Choroid plexus epithelial cell (primary cell): Measurements from ENCODE around the gene MTCL1.

ENCODE experiments used
- DNase-seq: peaks from one replicate; pipeline ENCODE4 v3.0.0-alpha.2; 2010; ENCODE audit warnings: low read depth
- H3K4me3 ChIP-seq: 2 replicates; pipeline ENCODE4 v1.5.1; 2011; ENCODE audit warnings: low read depth, mild to moderate bottlenecking, control low read depth, low read length, moderate library complexity
- TF ChIP-seq, protein P1 (sequence below): conservative IDR thresholded peaks from 2 replicates; pipeline ENCODE4 v1.5.1; 2011; ENCODE audit warnings: low read depth, mild to moderate bottlenecking, control low read depth, inconsistent platforms, low read length, moderate library complexity

MTCL1 gene

GRCh38 chr18:8749492-8749891, 44.1 kb downstream of the MTCL1 start:
- TF ChIP-seq, protein P1, sequence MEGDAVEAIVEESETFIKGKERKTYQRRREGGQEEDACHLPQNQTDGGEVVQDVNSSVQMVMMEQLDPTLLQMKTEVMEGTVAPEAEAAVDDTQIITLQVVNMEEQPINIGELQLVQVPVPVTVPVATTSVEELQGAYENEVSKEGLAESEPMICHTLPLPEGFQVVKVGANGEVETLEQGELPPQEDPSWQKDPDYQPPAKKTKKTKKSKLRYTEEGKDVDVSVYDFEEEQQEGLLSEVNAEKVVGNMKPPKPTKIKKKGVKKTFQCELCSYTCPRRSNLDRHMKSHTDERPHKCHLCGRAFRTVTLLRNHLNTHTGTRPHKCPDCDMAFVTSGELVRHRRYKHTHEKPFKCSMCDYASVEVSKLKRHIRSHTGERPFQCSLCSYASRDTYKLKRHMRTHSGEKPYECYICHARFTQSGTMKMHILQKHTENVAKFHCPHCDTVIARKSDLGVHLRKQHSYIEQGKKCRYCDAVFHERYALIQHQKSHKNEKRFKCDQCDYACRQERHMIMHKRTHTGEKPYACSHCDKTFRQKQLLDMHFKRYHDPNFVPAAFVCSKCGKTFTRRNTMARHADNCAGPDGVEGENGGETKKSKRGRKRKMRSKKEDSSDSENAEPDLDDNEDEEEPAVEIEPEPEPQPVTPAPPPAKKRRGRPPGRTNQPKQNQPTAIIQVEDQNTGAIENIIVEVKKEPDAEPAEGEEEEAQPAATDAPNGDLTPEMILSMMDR = no peak
- no peak for DNase-seq
- no peak overlapping the region for H3K4me3 ChIP-seq

DNA sequence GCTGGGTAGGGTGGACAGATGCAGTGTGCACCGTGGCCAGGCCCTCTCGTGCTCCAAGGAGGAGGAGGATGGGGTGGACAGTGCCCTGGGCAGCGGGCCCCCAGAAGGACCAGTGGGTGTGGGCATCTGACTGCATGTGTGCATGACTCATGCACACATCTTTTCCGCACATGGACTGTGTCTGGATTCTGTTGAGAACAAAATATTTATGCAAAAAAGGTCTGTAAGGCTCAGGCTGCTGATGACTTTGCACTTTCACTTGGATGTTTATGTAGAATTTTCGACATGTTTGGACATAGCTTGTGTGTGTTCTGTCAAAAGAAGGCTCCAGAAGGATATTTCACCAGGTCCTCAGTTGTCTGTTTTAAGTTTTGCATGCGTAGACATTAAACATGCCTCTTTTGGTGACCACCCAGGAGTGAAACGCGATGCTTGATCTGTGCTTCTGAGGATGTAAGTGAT, 45.6 kb downstream of the MTCL1 start:
- no peak overlapping the region for H3K4me3 ChIP-seq
- peak; percentile 95 for DNase-seq
- TF ChIP-seq, protein P1 = no peak

GRCh38 chr18:8751692-8752091, 46.3 kb downstream of the MTCL1 start:
- TF ChIP-seq, protein P1 = no peak
- DNase-seq = no peak
- H3K4me3 ChIP-seq = no peak overlapping the region

GRCh38 chr18:8752329-8752728, 47.0 kb downstream of the MTCL1 start:
- DNase-seq = peak; percentile 48
- no peak overlapping the region for H3K4me3 ChIP-seq
- TF ChIP-seq, protein P1 = no peak

DNA sequence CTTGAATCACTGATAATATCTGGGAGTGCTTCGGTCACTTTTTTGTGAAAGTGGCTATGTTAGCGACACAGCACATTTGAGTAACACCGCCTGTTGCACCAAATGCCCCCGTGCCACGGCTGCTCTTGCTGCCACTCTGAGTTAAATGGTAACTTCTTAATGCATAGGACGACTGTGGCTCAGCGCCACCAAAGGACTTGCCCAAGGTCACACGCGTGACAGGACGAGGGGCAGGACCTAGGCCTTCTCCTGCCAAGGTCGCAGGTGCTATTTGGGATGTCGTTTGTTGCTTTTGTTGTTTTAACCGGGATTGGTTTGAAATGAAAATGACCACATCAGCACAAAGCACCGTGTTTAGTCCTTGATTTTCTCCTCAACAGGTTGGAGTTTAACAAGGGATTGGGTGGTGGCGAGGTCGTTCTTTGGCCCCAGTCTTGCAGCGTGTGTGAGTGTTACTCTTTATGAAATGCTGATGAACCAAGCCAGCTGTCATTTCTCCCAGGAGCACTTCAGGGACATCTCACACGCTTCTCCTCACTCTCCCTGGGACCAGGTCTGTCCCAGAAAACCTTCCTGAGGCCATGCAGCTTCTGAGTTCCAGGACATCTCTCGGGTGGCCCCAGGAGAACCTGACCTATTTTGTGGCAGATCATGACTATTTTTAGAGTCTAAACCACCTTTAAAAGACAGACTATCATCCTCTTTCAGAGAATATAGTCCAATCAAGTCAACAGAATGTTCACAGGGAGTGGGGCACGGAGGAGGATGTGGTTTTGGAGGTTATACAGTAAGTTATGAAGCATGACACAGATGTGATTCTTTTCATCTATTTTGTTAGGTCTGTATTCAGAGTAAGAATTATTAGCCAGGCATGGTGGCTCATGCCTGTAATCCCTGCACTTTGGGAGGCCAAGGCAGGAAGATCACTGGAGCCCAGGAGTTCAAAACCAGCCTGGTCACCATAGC, 49.9 kb downstream of the MTCL1 start:
- TF ChIP-seq, protein P1 = no peak
- H3K4me3 ChIP-seq = no peak overlapping the region
- peak; percentile 71 for DNase-seq

GRCh38 chr18:8756571-8756970, 51.2 kb downstream of the MTCL1 start:
- H3K4me3 ChIP-seq = no peak overlapping the region
- TF ChIP-seq, protein P1 = no peak
- DNase-seq = no peak
